ENCODE data around the gene LECT2. TPM values are rescaled to one million over a fixed set of nuclear protein-coding genes. Genes with fewer than 3 reads are reported as not detected.

LECT2 gene
- total RNA-seq, 1 experiment from 2014 or later = not detected

- in situ Hi-C loops (cut with HindIII; ENCODE audit: low pct_unique_long_range_greater_than_20kb, low sequenced_read_pairs) (no loop called here), intact Hi-C loops (cut with micrococcal nuclease; ENCODE audit: unreplicated experiment) (no loop called here)
- POLR2A ChIA-PET = no interaction called here
Observed at GRCh38 chr5:135930949-135931295, 23.9 kb downstream of the LECT2 start.

GRCh38 chr5:135930029-135930948 is 24.5 kb downstream of the LECT2 start:
- Histone ChIP-seq H3K27ac (ENCODE audit: low read length) (no peak overlapping the region), H3K9me3 (ENCODE audit: control insufficient read depth, insufficient read depth, low read depth, low read length) (no peaks in the 10 kb centered on the region), H3K4me1 (ENCODE audit: control insufficient read depth, insufficient read depth, low read length) (no peaks in the 10 kb centered on the region), H3K4me3 (ENCODE audit: low read depth in 2 of 2, low read length in 2 of 2) (peak overlapping the region in 1 of 2 experiments; percentile 30; a peak in 1 of 4 replicates), H3K36me3 (ENCODE audit: control insufficient read depth, insufficient read depth, low read length) (no peaks in the 10 kb centered on the region), H3K27me3 (ENCODE audit: control insufficient read depth, insufficient read depth, low read length) (peaks cover 15% of the 10 kb centered on the region)
- CTCF ChIA-PET = no interaction called here
- TF ChIP-seq SIN3A (IDR thresholded peaks at IDR 0.05; ENCODE audit: borderline replicate concordance, insufficient read depth, low read depth, low read length) (no peak), TCF7L2 (IDR thresholded peaks at IDR 0.05; ENCODE audit: low read depth, low read length) (no peak), REST (IDR thresholded peaks at IDR 0.05; ENCODE audit: insufficient read depth in 1 of 2, low read depth in 2 of 2, low read length in 1 of 2) (no peak), CTCF (IDR thresholded peaks at IDR 0.05) (no peak)
- ATAC-seq = no peak
- in situ Hi-C loops (cut with HindIII; ENCODE audit: low pct_unique_long_range_greater_than_20kb, low sequenced_read_pairs) (no loop called here), intact Hi-C loops (cut with micrococcal nuclease; ENCODE audit: unreplicated experiment) (no loop called here)
- POLR2A ChIA-PET = no interaction called here
- BruUV-seq (replicated peaks) = no TSS peak
- DNase-seq (ENCODE audit: low read depth, low spot score) = no peak

More at GRCh38 chr5:135930949-135931295, 23.9 kb downstream of the LECT2 start:
- no peaks in the 10 kb centered on the region for H3K36me3 ChIP-seq (ENCODE audit: control insufficient read depth, insufficient read depth, low read length)
- no TSS peak for BruUV-seq (replicated peaks)
- ATAC-seq (no peak), DNase-seq (ENCODE audit: low read depth, low spot score) (no peak)
- CTCF ChIA-PET = no interaction called here
- peak overlapping the region in 1 of 2 experiments; percentile 30; a peak in 1 of 4 replicates for H3K4me3 ChIP-seq (ENCODE audit: low read depth in 2 of 2, low read length in 2 of 2)
- H3K9me3 ChIP-seq (ENCODE audit: control insufficient read depth, insufficient read depth, low read depth, low read length) = no peaks in the 10 kb centered on the region
- TF ChIP-seq TCF7L2 (IDR thresholded peaks at IDR 0.05; ENCODE audit: low read depth, low read length) (no peak), POLR2AphosphoS5 (IDR thresholded peaks at IDR 0.05; ENCODE audit: low read depth, low read length) (no peak), SIN3A (IDR thresholded peaks at IDR 0.05; ENCODE audit: borderline replicate concordance, insufficient read depth, low read depth, low read length) (no peak), REST (IDR thresholded peaks at IDR 0.05; ENCODE audit: insufficient read depth in 1 of 2, low read depth in 2 of 2, low read length in 1 of 2) (no peak), CTCF (IDR thresholded peaks at IDR 0.05) (no peak)
- H3K27ac ChIP-seq (ENCODE audit: low read length) = no peak overlapping the region
- H3K4me1 ChIP-seq (ENCODE audit: control insufficient read depth, insufficient read depth, low read length) = no peaks in the 10 kb centered on the region
- peaks cover 14% of the 10 kb centered on the region for H3K27me3 ChIP-seq (ENCODE audit: control insufficient read depth, insufficient read depth, low read length)
